Kidney (tissue), 14 donors: ENCODE measurements around the gene USH1C. TPM values are rescaled to one million over a fixed set of nuclear protein-coding genes. Genes with fewer than 3 reads are reported as not detected.

Experiments used
- DNase-seq, 5 donors: peaks; one replicate each; pipeline ENCODE4 v3.0.0-alpha.2; 2013 to 2020
- FAIRE-seq: peaks from 2 replicates; lab custom pipeline; 2012; peaks lifted over from hg19 to GRCh38; lab: Jason Lieb, UNC
- H3K27ac ChIP-seq, 2 donors: one replicate each; pipeline ENCODE4 v1.7.0; 2013; ENCODE audit warnings: low read depth in 2 of 2, low read length in 2 of 2, inconsistent platforms in 1 of 2
- H3K27me3 ChIP-seq: one replicate; pipeline ENCODE4 v1.7.1; 2013; ENCODE audit warnings: low read length, inconsistent platforms; ENCODE audit not compliant: control insufficient read depth, insufficient read depth
- H3K36me3 ChIP-seq, 3 donors: one replicate each; pipeline versions ENCODE4 v1.7.0 to v1.7.1; 2013; ENCODE audit warnings: low read length in 3 of 3, control low read depth in 1 of 3, inconsistent platforms in 1 of 3; ENCODE audit not compliant: insufficient read depth in 3 of 3, control insufficient read depth in 2 of 3
- H3K4me1 ChIP-seq, 3 donors: one replicate each; pipeline versions ENCODE4 v1.7.0 to v1.7.1; 2013; ENCODE audit warnings: low read length in 3 of 3, inconsistent platforms in 1 of 3, low read depth in 1 of 3; ENCODE audit not compliant: control insufficient read depth in 2 of 3, insufficient read depth in 2 of 3
- H3K4me3 ChIP-seq, 3 donors: one replicate each; pipeline versions ENCODE4 v1.7.0 to v1.8.1; 2013; ENCODE audit warnings: low read length in 3 of 3, control low read depth in 1 of 3, inconsistent platforms in 1 of 3
- H3K9ac ChIP-seq, 3 donors: one replicate each; pipeline versions ENCODE4 v1.7.0 to v1.7.1; 2013; ENCODE audit warnings: low read length in 3 of 3, control low read depth in 1 of 3, inconsistent platforms in 1 of 3
- H3K9me3 ChIP-seq, 3 donors: one replicate each; pipeline versions ENCODE4 v1.7.0 to v1.7.1; 2013; ENCODE audit warnings: low read length in 3 of 3, control low read depth in 1 of 3, inconsistent platforms in 1 of 3; ENCODE audit not compliant: control insufficient read depth in 2 of 3, insufficient read depth in 1 of 3
- intact Hi-C: fragments of 100-400 bp; cut with DNase I; formaldehyde crosslinking; loops from one replicate; pipeline ENCODE4 v1.11.1; 2022
- polyA plus RNA-seq: library from polyadenylated mRNA; stranded (reverse); fragments of 350-450 nt; fragmentation: Illumina TruSeq; extraction: RNeasy Lipid Tissue Mini Kit (QIAGEN cat#74804); gene quantifications from one replicate; pipeline ENCODE4 v1.2.3, GENCODE V29; 2014; ENCODE audit warnings: low read depth, low replicate concordance; ENCODE audit not compliant: insufficient read depth
- total RNA-seq: library from RNA; stranded (reverse); fragmentation: NEBNext Ultra II Directional; extraction: Animal tissue kit (Norgen Biotek cat#: 25700); gene quantifications from one replicate; pipeline ENCODE4 v1.2.1, GENCODE V29; 2021
- TF ChIP-seq, protein P1 (sequence below): IDR thresholded peaks from 3 replicates; pipeline ENCODE4 v1.5.1; 2012; ENCODE audit warnings: mild to moderate bottlenecking, moderate library complexity, borderline replicate concordance; ENCODE audit not compliant: insufficient read depth; ENCODE audit errors: extremely low read depth
- donor health status: control.
- donor health status: control.
- donor health status: control.
- donor health status: control.
- donor health status: control.
- donor health status: DM: yes; HTN: yes; CAD: no.
- donor health status: Normal renal cell carcinoma (clear cell type).

Gene USH1C
- total and polyA plus RNA-seq, 2 donors from 2014 or later: 38.6 to 107 TPM

DNA sequence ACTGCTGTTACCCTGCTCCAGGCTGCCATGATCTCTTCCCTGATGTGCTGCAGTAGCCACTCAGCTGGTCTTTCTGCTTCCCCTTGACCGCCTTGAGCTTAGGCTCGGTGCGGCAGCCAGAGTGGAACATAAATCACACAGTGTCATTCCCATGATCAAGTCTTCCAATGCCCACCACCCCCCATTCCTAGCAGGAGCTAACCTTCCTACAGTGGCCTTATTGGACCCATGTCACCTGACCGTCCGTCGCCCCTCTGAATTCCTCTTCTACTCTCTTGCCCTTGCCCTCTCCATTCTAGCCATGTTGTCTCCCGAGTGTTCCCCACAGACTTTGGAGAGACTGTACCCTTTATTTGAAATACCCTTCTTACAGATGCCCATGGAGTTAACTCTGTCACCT, 46.2 kb upstream of the USH1C start:
- Histone ChIP-seq H3K27ac (no peak overlapping the region), H3K27me3 (no peaks in the 10 kb centered on the region), H3K4me3 (no peak overlapping the region), H3K4me1 (no peaks in the 10 kb centered on the region), H3K36me3 (no peaks in the 10 kb centered on the region), H3K9me3 (no peaks in the 10 kb centered on the region), H3K9ac (no peak overlapping the region)
- DNase-seq: peak in 1 of 5 donors; percentile 32
- intact Hi-C loops: loop anchor here (10.0 kb wide), 1 partner anchor 134 kb away; no protein-coding TSS in a partner anchor
- FAIRE-seq: no peak
- TF ChIP-seq, protein P1, sequence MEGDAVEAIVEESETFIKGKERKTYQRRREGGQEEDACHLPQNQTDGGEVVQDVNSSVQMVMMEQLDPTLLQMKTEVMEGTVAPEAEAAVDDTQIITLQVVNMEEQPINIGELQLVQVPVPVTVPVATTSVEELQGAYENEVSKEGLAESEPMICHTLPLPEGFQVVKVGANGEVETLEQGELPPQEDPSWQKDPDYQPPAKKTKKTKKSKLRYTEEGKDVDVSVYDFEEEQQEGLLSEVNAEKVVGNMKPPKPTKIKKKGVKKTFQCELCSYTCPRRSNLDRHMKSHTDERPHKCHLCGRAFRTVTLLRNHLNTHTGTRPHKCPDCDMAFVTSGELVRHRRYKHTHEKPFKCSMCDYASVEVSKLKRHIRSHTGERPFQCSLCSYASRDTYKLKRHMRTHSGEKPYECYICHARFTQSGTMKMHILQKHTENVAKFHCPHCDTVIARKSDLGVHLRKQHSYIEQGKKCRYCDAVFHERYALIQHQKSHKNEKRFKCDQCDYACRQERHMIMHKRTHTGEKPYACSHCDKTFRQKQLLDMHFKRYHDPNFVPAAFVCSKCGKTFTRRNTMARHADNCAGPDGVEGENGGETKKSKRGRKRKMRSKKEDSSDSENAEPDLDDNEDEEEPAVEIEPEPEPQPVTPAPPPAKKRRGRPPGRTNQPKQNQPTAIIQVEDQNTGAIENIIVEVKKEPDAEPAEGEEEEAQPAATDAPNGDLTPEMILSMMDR: no peak

DNA sequence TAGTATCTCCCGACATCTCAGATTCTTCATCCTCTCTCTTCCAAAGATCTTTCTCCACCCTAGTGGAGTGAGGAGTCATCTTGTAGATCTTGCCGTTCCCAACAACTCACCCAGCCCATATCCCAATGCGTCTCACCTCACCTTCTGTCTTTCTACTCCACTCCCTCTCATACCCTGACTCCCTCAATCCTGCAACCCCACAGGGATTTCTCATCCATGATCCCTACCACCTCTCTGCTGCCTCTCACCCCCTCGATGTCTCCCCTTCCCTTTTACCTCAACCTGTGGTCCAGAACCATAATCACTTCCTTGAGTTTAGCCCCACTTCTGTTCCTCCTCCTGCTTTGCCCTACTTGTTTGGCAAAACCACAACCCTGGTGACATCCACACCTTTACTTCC, 44.5 kb upstream of the USH1C start:
- H3K9me3 ChIP-seq: no peaks in the 10 kb centered on the region
- DNase-seq (peak in 1 of 5 donors; percentile 12), FAIRE-seq (no peak)
- H3K27ac ChIP-seq: no peak overlapping the region
- H3K27me3 ChIP-seq: no peaks in the 10 kb centered on the region
- no peak overlapping the region for H3K4me3 ChIP-seq
- H3K9ac ChIP-seq: no peak overlapping the region
- no peaks in the 10 kb centered on the region for H3K36me3 ChIP-seq
- intact Hi-C loops: no loop called here
- H3K4me1 ChIP-seq: no peaks in the 10 kb centered on the region
- TF ChIP-seq, protein P1: no peak

DNA sequence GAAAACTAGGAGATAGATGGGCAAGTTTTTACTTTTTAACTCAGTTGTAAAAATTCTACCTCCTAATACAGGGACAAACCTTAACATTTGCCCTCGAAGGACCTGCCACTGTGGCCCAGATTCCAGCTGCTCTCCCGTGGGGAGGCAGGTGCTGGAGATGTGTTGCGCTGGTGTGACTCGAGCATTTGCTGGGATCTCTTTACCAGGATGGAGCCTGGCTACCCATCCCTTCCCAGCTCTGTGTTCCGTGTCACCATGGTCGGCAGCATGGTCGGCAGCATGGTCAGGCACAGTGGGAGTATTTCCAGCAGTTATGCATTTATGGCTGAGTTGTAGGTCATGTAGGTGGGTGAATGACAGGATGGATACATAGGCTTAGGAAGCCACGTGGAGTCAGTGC, 44.0 kb upstream of the USH1C start:
- no peak for FAIRE-seq
- TF ChIP-seq, protein P1: no peak
- Histone ChIP-seq H3K36me3 (no peaks in the 10 kb centered on the region), H3K4me3 (no peak overlapping the region), H3K9me3 (no peaks in the 10 kb centered on the region), H3K27ac (no peak overlapping the region), H3K27me3 (no peaks in the 10 kb centered on the region), H3K9ac (no peak overlapping the region), H3K4me1 (no peaks in the 10 kb centered on the region)
- intact Hi-C loops: no loop called here
- peak in 1 of 5 donors; percentile 21 for DNase-seq
